Measurements from ENCODE around the gene TRAF6. TPM values are rescaled to one million over a fixed set of nuclear protein-coding genes. Genes with fewer than 3 reads are reported as not detected.

The TRAF6 gene
- total RNA-seq, 3 donors from 2014 or later: 11.5 to 19.9 (median 16.8) TPM

DNA sequence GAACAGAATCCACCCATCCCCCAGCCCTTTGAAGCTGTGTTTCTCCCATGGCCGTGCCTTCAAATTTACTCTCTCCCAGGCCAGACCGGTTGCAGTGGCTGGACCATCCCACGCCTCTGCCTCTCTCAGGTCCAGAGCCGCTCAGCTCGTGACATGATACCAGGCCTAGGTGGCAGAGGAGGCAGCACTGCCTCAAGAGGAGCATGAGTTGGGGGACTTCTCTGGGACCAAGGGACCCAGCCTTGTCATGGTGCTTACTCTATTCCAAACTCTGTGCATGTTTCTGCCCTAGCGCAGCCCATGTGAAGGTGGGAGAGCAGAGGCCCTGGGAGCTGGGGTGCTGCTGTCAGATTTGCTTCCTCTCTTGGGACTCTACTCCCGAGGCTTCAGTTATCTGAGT lies 51.0 kb downstream of the TRAF6 start:
- H3K4me3 ChIP-seq: no peak overlapping the region
- intact Hi-C loops (cut with DNase I; ENCODE audit: low total_unique reads): no loop called here
- no peak for TF ChIP-seq POLR2A (IDR thresholded peaks at IDR 0.05)
- TF ChIP-seq CTCF (IDR thresholded peaks at IDR 0.05): no peak
- no peak for TF ChIP-seq POLR2AphosphoS5 (IDR thresholded peaks at IDR 0.05)
- no peaks in the 10 kb centered on the region for H3K9me3 ChIP-seq
- H3K27ac ChIP-seq: no peak overlapping the region
- no peaks in the 10 kb centered on the region for H3K27me3 ChIP-seq
- no peak for DNase-seq (ENCODE audit: low spot score in 2 of 2)
- H3K36me3 ChIP-seq: no peaks in the 10 kb centered on the region
- H3K4me1 ChIP-seq: peaks cover 16% of the 10 kb centered on the region in 2 donors

GRCh38 chr11:36458129-36458915 lies 51.8 kb downstream of the TRAF6 start:
- TF ChIP-seq POLR2AphosphoS5 (IDR thresholded peaks at IDR 0.05) (no peak), CTCF (IDR thresholded peaks at IDR 0.05) (no peak), POLR2A (IDR thresholded peaks at IDR 0.05) (no peak)
- Histone ChIP-seq H3K9me3 (no peaks in the 10 kb centered on the region), H3K36me3 (no peaks in the 10 kb centered on the region), H3K4me3 (no peak overlapping the region), H3K27ac (no peak overlapping the region), H3K4me1 (peaks cover 16% of the 10 kb centered on the region in 2 donors), H3K27me3 (no peaks in the 10 kb centered on the region)
- intact Hi-C loops (cut with DNase I; ENCODE audit: low total_unique reads): no loop called here
- DNase-seq (ENCODE audit: low spot score in 2 of 2): no peak

- no peaks in the 10 kb centered on the region for H3K36me3 ChIP-seq
- peak overlapping the region in 1 of 3 donors; percentile 8 for H3K4me3 ChIP-seq
- intact Hi-C loops (cut with DNase I; ENCODE audit: low total_unique reads): no loop called here
- H3K9me3 ChIP-seq: no peaks in the 10 kb centered on the region
- no peak for DNase-seq (ENCODE audit: low spot score in 2 of 2)
- H3K4me1 ChIP-seq: peaks cover 16 to 24% of the 10 kb centered on the region in 2 donors
- peak overlapping the region; percentile 90 to 95 for H3K27ac ChIP-seq
- no peaks in the 10 kb centered on the region for H3K27me3 ChIP-seq
- TF ChIP-seq POLR2AphosphoS5 (IDR thresholded peaks at IDR 0.05) (no peak), POLR2A (IDR thresholded peaks at IDR 0.05) (no peak), CTCF (IDR thresholded peaks at IDR 0.05) (no peak)
Observed at GRCh38 chr11:36456156-36456555, 53.9 kb downstream of the TRAF6 start.

DNA sequence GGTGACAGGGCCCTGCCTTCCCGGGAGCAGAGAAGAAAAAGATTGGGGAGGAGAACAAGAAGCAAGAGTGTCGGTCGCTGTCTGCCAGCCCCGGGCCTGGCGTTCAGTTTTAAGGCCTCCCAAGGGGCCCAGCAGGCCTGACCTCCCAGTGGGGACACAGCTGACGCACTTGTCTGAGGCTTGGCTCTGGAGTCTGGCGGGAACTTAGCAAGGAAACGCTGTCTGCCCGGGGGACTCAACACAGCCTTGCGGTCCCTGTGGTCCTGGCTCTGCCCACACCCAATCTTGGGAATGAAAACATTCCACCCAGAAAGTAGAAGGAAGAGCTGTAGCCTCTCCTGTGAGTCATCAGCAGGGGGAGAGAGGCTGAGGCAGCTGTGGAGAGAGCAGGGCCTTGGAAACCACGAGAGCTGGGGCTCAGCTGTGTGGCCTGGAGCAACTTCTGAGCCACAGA lies 54.4 kb downstream of the TRAF6 start:
- Histone ChIP-seq H3K4me1 (peaks cover 16 to 24% of the 10 kb centered on the region in 2 donors), H3K27me3 (no peaks in the 10 kb centered on the region), H3K36me3 (no peaks in the 10 kb centered on the region), H3K4me3 (peak overlapping the region in 1 of 3 donors; percentile 11), H3K27ac (peak overlapping the region; percentile 90 to 95), H3K9me3 (no peaks in the 10 kb centered on the region)
- peak in 1 of 2 donors; percentile 88 for DNase-seq (ENCODE audit: low spot score in 2 of 2)
- intact Hi-C loops (cut with DNase I; ENCODE audit: low total_unique reads): no loop called here
- TF ChIP-seq CTCF (IDR thresholded peaks at IDR 0.05) (no peak), POLR2AphosphoS5 (IDR thresholded peaks at IDR 0.05) (peak; percentile 27 to 61 (median 33))

GRCh38 chr11:36454941-36455631 lies 55.0 kb downstream of the TRAF6 start:
- Histone ChIP-seq H3K36me3 (no peaks in the 10 kb centered on the region), H3K27me3 (no peaks in the 10 kb centered on the region), H3K9me3 (no peaks in the 10 kb centered on the region), H3K4me3 (peak overlapping the region in 1 of 3 donors; percentile 11), H3K27ac (peak overlapping the region; percentile 90 to 95), H3K4me1 (peaks cover 16 to 26% of the 10 kb centered on the region in 2 donors)
- DNase-seq (ENCODE audit: low spot score in 2 of 2): no peak
- TF ChIP-seq CTCF (IDR thresholded peaks at IDR 0.05) (no peak), POLR2AphosphoS5 (IDR thresholded peaks at IDR 0.05) (no peak), POLR2A (IDR thresholded peaks at IDR 0.05) (no peak)
- intact Hi-C loops (cut with DNase I; ENCODE audit: low total_unique reads): no loop called here

Measured in breast epithelium (tissue), 4 donors.